Activated CD4-positive, alpha-beta memory T cell treated with anti-CD3 and anti-CD28 coated beads for 36 hours (primary cell): ENCODE measurements around the gene HBB. TPM values are rescaled to one million over a fixed set of nuclear protein-coding genes. Genes with fewer than 3 reads are reported as not detected.

Experiments used
- CTCF ChIA-PET: fragments of 350-600 bp; sonication (Branson Sonifier 250); formaldehyde crosslinking; loops from one replicate; lab custom pipeline; 2021; ENCODE audit warnings: antibody characterized with exemption, inconsistent platforms; lab: Charles Lee
- POLR2A ChIA-PET: fragments of 350-600 bp; sonication (Branson Sonifier 250); formaldehyde crosslinking; loops from one replicate; lab custom pipeline; 2021; ENCODE audit warnings: antibody characterized with exemption; lab: Charles Lee
- DNase-seq: peaks from one replicate; pipeline ENCODE4 v3.0.0-alpha.2; 2020
- H3K27ac Mint-ChIP-seq: one replicate; pipeline ENCODE4 v1.8.0; 2021; ENCODE audit warnings: mixed read lengths
- H3K27me3 Mint-ChIP-seq: one replicate; pipeline ENCODE4 v1.8.0; 2021; ENCODE audit warnings: mixed read lengths
- H3K36me3 Mint-ChIP-seq: one replicate; pipeline ENCODE4 v1.8.0; 2021; ENCODE audit warnings: mixed read lengths
- H3K4me1 Mint-ChIP-seq: one replicate; pipeline ENCODE4 v1.8.0; 2021; ENCODE audit warnings: low read depth, mixed read lengths
- H3K4me3 Mint-ChIP-seq: one replicate; pipeline ENCODE4 v1.8.0; 2021; ENCODE audit warnings: mild to moderate bottlenecking, mixed read lengths
- H3K9me3 Mint-ChIP-seq: one replicate; pipeline ENCODE4 v1.8.0; 2021; ENCODE audit warnings: mixed read lengths
- intact Hi-C: fragments of 100-400 bp; cut with micrococcal nuclease; formaldehyde crosslinking; loops from one replicate; pipeline ENCODE4 v1.15.1; 2023
- total RNA-seq, 2 experiments: library from RNA; stranded (reverse); gene quantifications; one replicate each; pipeline ENCODE4 v1.2.3, GENCODE V29; 2021

Gene HBB
- total RNA-seq, 2 experiments from 2014 or later, result not detected

DNA sequence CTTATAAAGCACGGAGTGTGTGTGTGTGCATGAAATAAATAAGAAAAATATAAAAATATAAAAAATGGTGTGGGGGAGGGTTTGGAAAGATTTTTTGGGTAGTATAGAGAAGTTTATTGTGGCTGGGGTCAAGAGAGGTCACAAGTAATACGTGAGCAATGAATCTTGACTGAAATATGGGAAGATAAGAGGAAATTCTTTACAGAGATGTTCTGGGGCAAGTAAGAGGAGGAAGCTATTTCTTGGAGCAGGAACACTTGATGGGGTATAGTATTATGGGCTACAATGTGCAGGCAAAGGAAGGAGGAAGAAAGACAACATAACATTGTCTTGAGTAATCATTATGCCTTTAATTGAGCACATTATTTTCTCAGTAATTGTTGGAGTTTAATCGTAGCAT is 5.3 kb upstream of the HBB start:
- Mint-ChIP-seq H3K4me3 (no peak overlapping the region), H3K9me3 (no peaks in the 10 kb centered on the region), H3K4me1 (peaks cover 5% of the 10 kb centered on the region), H3K27ac (no peak overlapping the region), H3K27me3 (no peaks in the 10 kb centered on the region), H3K36me3 (no peaks in the 10 kb centered on the region)
- ChIA-PET CTCF (no interaction called here), POLR2A (no interaction called here)
- DNase-seq, result no peak
- intact Hi-C loops, result no loop called here

DNA sequence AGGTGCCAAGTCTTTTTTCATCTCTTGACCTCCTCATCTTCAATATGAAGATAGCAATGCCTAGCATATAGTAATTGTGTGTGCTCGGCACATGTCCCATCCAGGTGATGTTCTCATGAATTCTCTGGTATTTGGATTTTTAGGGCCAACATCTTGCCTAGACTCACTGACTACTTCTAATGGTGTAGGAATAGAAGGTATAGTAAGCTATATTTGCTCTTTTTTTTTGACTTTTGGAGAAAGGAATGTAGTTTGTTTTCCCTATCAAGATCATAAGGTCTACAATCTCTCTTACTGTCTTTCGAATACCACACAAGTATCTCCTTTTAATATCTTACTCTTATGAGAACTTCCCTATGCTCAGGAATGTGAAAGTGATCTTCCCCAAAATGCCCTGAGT is 4.2 kb upstream of the HBB start:
- H3K27ac Mint-ChIP-seq, result no peak overlapping the region
- CTCF ChIA-PET, result no interaction called here
- POLR2A ChIA-PET, result no interaction called here
- DNase-seq, result no peak
- no peaks in the 10 kb centered on the region for H3K9me3 Mint-ChIP-seq
- peaks cover 5% of the 10 kb centered on the region for H3K4me1 Mint-ChIP-seq
- no peaks in the 10 kb centered on the region for H3K27me3 Mint-ChIP-seq
- H3K36me3 Mint-ChIP-seq, result no peaks in the 10 kb centered on the region
- H3K4me3 Mint-ChIP-seq, result no peak overlapping the region
- intact Hi-C loops, result no loop called here

DNA sequence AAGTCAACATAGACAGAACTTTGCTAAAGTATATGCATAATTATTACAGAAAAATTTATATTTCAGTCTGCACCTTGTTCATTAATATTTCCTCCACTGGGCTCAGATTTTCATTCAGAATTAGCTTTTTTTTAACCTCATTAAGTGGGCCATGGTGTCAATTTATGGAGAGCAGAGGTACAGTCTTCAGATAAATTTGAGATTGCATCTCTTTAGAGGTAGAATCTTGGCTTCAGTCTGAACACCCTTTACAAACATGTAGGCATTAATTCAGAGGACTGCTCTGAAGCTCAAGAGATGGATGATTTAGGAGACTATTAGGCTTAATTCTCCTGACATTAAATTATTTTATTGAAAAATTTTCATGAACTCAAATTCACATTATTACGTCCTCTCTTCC is 3.4 kb upstream of the HBB start:
- intact Hi-C loops, result no loop called here
- Mint-ChIP-seq H3K4me1 (peaks cover 5% of the 10 kb centered on the region), H3K4me3 (no peak overlapping the region), H3K36me3 (no peaks in the 10 kb centered on the region), H3K27me3 (no peaks in the 10 kb centered on the region), H3K27ac (no peak overlapping the region), H3K9me3 (no peaks in the 10 kb centered on the region)
- POLR2A ChIA-PET, result no interaction called here
- CTCF ChIA-PET, result no interaction called here
- no peak for DNase-seq

DNA sequence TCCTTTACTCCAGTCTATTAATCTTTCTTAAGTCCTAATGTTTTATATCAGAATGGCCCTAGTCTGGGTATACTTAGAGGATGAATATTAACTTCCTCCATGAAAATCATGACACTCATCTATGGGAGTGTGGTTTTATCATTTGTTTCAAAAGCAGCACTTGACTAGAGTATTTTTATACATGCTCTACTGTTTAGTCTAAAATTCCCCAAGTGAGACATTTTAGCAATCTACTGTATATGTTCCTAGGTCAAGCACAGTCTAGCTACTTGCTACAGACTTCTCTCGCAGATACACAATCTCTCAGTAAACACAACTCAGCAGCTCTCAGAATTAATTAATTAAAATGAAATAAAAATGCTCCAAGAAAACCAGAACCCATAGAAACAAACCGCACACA is 2.9 kb upstream of the HBB start:
- Mint-ChIP-seq H3K4me1 (peaks cover 5% of the 10 kb centered on the region), H3K27ac (no peak overlapping the region), H3K9me3 (no peaks in the 10 kb centered on the region), H3K4me3 (no peak overlapping the region), H3K27me3 (no peaks in the 10 kb centered on the region), H3K36me3 (no peaks in the 10 kb centered on the region)
- intact Hi-C loops, result no loop called here
- DNase-seq, result no peak
- POLR2A ChIA-PET, result no interaction called here
- CTCF ChIA-PET, result no interaction called here

DNA sequence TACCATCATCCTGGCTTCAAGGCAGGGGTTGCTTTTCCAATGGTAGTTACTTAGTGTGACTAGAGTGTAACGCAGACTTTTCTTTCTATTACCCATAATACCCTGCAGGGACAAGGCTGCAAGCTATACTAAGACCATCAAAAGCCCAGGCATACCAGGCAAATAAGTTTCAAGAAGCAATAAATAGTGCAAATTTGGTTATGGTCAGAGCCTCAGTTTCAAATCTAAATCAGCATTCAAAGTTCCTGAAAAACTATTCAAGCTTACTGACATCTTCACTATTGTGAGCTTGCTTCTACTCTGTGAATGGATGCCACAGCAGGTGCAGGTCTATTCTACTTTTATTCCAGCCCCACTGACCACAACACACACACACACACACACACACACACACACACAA is 2.5 kb upstream of the HBB start:
- no peaks in the 10 kb centered on the region for H3K27me3 Mint-ChIP-seq
- H3K36me3 Mint-ChIP-seq, result no peaks in the 10 kb centered on the region
- POLR2A ChIA-PET, result no interaction called here
- no peak overlapping the region for H3K27ac Mint-ChIP-seq
- CTCF ChIA-PET, result no interaction called here
- no peak for DNase-seq
- H3K4me1 Mint-ChIP-seq, result peaks cover 2% of the 10 kb centered on the region
- H3K4me3 Mint-ChIP-seq, result no peak overlapping the region
- intact Hi-C loops, result no loop called here
- no peaks in the 10 kb centered on the region for H3K9me3 Mint-ChIP-seq

DNA sequence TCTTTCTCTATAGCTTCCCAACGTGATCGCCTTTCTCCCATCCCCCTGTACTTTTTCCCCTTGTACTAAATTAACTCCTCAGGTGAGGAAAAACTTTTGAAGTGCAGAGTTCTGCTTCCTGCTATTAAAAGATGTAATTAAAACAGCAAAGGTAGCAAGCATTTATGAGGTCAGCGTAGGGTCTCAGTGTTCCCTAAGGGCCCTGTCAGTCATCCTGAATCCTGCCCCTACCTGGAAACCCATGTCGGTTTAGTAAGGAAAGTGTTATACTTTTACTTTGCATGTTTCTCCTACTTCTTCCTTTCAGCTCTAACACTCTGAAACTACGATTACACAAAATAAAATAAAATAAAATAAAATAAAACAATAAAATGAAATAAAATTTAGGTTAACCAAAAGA is 1.3 kb upstream of the HBB start:
- Mint-ChIP-seq H3K9me3 (no peaks in the 10 kb centered on the region), H3K27me3 (no peaks in the 10 kb centered on the region), H3K36me3 (no peaks in the 10 kb centered on the region), H3K4me3 (no peak overlapping the region), H3K4me1 (no peaks in the 10 kb centered on the region), H3K27ac (no peak overlapping the region)
- ChIA-PET POLR2A (no interaction called here), CTCF (interaction anchor here (0.6 kb wide), 1 partner anchor 121 kb away, joined by 3 read pairs; no protein-coding TSS in a partner anchor)
- intact Hi-C loops, result no loop called here
- no peak for DNase-seq

DNA sequence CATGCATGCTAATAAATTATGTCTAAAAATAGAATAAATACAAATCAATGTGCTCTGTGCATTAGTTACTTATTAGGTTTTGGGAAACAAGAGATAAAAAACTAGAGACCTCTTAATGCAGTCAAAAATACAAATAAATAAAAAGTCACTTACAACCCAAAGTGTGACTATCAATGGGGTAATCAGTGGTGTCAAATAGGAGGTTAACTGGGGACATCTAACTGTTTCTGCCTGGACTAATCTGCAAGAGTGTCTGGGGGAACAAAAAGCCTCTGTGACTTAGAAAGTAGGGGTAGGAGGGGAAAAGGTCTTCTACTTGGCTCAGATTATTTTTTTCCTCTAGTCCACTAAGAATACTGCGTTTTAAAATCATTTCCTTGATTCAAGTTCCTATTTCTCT is 810 bp upstream of the HBB start:
- intact Hi-C loops, result no loop called here
- H3K27ac Mint-ChIP-seq, result no peak overlapping the region
- POLR2A ChIA-PET, result no interaction called here
- no peaks in the 10 kb centered on the region for H3K36me3 Mint-ChIP-seq
- DNase-seq, result no peak
- no peaks in the 10 kb centered on the region for H3K27me3 Mint-ChIP-seq
- CTCF ChIA-PET, result interaction anchor here (0.6 kb wide), 1 partner anchor 121 kb away, joined by 3 read pairs; no protein-coding TSS in a partner anchor
- no peaks in the 10 kb centered on the region for H3K9me3 Mint-ChIP-seq
- no peak overlapping the region for H3K4me3 Mint-ChIP-seq
- H3K4me1 Mint-ChIP-seq, result no peaks in the 10 kb centered on the region

DNA sequence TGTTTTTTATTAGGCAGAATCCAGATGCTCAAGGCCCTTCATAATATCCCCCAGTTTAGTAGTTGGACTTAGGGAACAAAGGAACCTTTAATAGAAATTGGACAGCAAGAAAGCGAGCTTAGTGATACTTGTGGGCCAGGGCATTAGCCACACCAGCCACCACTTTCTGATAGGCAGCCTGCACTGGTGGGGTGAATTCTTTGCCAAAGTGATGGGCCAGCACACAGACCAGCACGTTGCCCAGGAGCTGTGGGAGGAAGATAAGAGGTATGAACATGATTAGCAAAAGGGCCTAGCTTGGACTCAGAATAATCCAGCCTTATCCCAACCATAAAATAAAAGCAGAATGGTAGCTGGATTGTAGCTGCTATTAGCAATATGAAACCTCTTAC is 1.4 kb downstream of the HBB start:
- intact Hi-C loops, result no loop called here
- ChIA-PET POLR2A (no interaction called here), CTCF (no interaction called here)
- H3K27me3 Mint-ChIP-seq, result no peaks in the 10 kb centered on the region
- H3K4me3 Mint-ChIP-seq, result no peak overlapping the region
- H3K9me3 Mint-ChIP-seq, result no peaks in the 10 kb centered on the region
- DNase-seq, result no peak
- H3K4me1 Mint-ChIP-seq, result no peaks in the 10 kb centered on the region
- H3K36me3 Mint-ChIP-seq, result no peaks in the 10 kb centered on the region
- H3K27ac Mint-ChIP-seq, result no peak overlapping the region

DNA sequence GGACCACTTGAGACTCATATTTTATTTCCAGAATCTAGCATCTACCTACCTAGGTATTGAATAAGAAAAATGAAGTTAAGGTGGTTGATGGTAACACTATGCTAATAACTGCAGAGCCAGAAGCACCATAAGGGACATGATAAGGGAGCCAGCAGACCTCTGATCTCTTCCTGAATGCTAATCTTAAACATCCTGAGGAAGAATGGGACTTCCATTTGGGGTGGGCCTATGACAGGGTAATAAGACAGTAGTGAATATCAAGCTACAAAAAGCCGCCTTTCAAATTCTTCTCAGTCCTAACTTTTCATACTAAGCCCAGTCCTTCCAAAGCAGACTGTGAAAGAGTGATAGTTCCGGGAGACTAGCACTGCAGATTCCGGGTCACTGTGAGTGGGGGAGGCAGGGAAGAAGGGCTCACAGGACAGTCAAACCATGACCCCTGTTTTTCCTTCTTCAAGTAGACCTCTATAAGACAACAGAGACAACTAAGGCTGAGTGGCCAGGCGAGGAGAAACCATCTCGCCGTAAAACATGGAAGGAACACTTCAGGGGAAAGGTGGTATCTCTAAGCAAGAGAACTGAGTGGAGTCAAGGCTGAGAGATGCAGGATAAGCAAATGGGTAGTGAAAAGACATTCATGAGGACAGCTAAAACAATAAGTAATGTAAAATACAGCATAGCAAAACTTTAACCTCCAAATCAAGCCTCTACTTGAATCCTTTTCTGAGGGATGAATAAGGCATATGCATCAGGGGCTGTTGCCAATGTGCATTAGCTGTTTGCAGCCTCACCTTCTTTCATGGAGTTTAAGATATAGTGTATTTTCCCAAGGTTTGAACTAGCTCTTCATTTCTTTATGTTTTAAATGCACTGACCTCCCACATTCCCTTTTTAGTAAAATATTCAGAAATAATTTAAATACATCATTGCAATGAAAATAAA is 2.1 kb downstream of the HBB start:
- Mint-ChIP-seq H3K27ac (no peak overlapping the region), H3K9me3 (no peaks in the 10 kb centered on the region), H3K27me3 (no peaks in the 10 kb centered on the region), H3K36me3 (no peaks in the 10 kb centered on the region), H3K4me3 (no peak overlapping the region), H3K4me1 (no peaks in the 10 kb centered on the region)
- ChIA-PET POLR2A (no interaction called here), CTCF (no interaction called here)
- DNase-seq, result no peak
- intact Hi-C loops, result no loop called here

DNA sequence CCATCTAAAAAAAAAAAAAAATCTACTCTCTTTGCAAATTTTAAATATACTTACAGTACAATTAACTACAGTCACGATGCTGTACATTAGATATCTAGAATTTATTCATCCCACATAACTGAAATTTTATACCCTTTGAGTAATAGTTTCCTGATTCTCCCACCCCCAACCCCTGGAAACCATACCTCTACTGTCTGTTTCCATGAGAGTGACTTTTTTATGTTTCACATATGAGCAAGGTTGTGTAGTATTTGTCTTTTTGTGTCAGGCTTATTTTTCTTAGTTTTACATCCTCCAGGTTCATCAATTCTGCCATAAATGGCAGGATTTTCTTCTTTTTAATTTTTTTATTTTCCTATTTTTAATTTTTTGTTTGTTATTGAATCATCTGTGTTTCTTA is 3.2 kb downstream of the HBB start:
- Mint-ChIP-seq H3K9me3 (no peaks in the 10 kb centered on the region), H3K36me3 (no peaks in the 10 kb centered on the region), H3K27ac (no peak overlapping the region), H3K4me3 (no peak overlapping the region), H3K4me1 (no peaks in the 10 kb centered on the region), H3K27me3 (no peaks in the 10 kb centered on the region)
- DNase-seq, result no peak
- intact Hi-C loops, result no loop called here
- ChIA-PET POLR2A (no interaction called here), CTCF (no interaction called here)

DNA sequence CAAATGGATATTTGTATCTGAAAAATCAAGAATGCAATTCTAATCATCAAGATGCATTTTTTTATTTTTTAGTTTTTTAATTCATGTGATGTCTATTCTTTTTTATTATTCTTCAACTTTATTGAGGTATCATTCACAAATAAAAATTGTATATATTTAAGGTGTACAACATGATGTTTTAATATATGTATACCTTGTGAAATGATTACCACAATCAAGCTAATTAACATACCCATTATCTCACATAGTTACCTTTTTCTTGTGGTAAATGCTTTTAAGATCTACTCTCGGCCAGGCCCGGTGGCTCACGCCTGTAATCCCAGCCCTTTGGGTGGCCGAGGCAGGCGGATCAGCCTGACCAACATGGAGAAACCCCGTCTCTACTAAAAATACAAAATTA is 3.7 kb downstream of the HBB start:
- no peaks in the 10 kb centered on the region for H3K27me3 Mint-ChIP-seq
- no peak overlapping the region for H3K4me3 Mint-ChIP-seq
- H3K27ac Mint-ChIP-seq, result no peak overlapping the region
- intact Hi-C loops, result no loop called here
- CTCF ChIA-PET, result no interaction called here
- POLR2A ChIA-PET, result no interaction called here
- no peaks in the 10 kb centered on the region for H3K4me1 Mint-ChIP-seq
- DNase-seq, result no peak
- H3K9me3 Mint-ChIP-seq, result no peaks in the 10 kb centered on the region
- H3K36me3 Mint-ChIP-seq, result no peaks in the 10 kb centered on the region

DNA sequence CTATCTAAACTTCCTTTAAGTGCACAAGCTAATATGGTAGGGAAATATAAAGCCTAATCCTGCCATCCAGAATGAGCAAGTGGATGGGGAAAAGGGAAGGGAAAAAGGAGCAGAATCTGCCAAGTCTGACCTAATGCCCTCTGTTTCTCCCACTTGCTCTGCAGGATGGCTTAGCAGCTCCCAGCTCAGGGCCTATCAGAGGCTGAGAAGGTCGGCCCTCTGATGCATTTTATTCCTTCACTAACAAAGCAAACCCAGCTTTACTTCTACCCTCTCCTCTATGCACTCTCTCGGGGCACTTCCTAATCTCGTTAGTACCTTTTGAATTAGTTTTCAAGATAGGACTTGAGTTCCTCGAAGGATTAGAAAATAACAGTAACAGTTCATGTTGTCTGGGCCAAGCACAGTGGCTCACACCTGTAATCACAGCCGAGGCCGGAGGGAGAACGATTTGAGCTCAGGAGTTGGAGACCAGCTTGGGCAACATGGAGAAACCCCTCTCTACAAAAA is 16.4 kb downstream of the HBB start:
- no peak for DNase-seq
- no peak overlapping the region for H3K27ac Mint-ChIP-seq
- ChIA-PET CTCF (no interaction called here), POLR2A (no interaction called here)
- no peaks in the 10 kb centered on the region for H3K36me3 Mint-ChIP-seq
- H3K9me3 Mint-ChIP-seq, result no peaks in the 10 kb centered on the region
- H3K4me3 Mint-ChIP-seq, result no peak overlapping the region
- H3K4me1 Mint-ChIP-seq, result no peaks in the 10 kb centered on the region
- intact Hi-C loops, result no loop called here
- no peaks in the 10 kb centered on the region for H3K27me3 Mint-ChIP-seq

DNA sequence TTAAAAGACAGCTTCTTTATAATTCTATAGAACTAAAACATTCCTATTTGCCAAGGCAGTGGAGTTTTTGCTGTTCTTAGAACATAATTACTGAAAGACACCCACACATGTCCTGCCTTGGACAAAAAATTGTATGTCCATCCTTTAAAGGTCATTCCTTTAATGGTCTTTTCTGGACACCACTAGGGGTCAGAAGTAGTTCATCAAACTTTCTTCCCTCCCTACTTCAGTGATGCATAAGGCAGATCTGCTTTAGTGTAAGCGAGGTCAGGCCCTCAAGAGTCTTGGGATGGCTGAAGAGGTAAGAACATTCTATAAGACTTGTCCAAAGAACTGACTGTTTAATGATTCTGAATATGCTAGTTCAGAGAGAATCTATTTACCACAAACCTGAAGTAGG is 22.1 kb downstream of the HBB start:
- DNase-seq, result no peak
- Mint-ChIP-seq H3K4me3 (no peak overlapping the region), H3K4me1 (no peaks in the 10 kb centered on the region), H3K27ac (no peak overlapping the region), H3K27me3 (no peaks in the 10 kb centered on the region), H3K36me3 (no peaks in the 10 kb centered on the region), H3K9me3 (no peaks in the 10 kb centered on the region)
- ChIA-PET CTCF (no interaction called here), POLR2A (no interaction called here)
- intact Hi-C loops, result no loop called here
